Activated naive CD8-positive, alpha-beta T cell treated with anti-CD3 and anti-CD28 coated beads for 36 hours (primary cell): ENCODE results near the gene PDK2. TPM values are rescaled to one million over a fixed set of nuclear protein-coding genes. Genes with fewer than 3 reads are reported as not detected.
A peak's percentile ranks its signal among the peaks of the same experiment; 100 is the strongest.

Experiments
- DNase-seq: peaks from one replicate; pipeline ENCODE4 v3.0.0; 2021
- H3K27ac Mint-ChIP-seq: one replicate; pipeline ENCODE4 v1.8.0; 2022; ENCODE audit warnings: mild to moderate bottlenecking, moderate library complexity, mixed read lengths
- H3K27me3 Mint-ChIP-seq: one replicate; pipeline ENCODE4 v1.8.0; 2022; ENCODE audit warnings: mild to moderate bottlenecking, mixed read lengths
- H3K36me3 Mint-ChIP-seq: one replicate; pipeline ENCODE4 v1.8.0; 2021; ENCODE audit warnings: mild to moderate bottlenecking, mixed read lengths
- H3K4me1 Mint-ChIP-seq: one replicate; pipeline ENCODE4 v1.8.0; 2021; ENCODE audit warnings: mixed read lengths
- H3K4me3 Mint-ChIP-seq: one replicate; pipeline ENCODE4 v1.8.0; 2022; ENCODE audit warnings: mild to moderate bottlenecking, moderate library complexity, mixed read lengths
- H3K9me3 Mint-ChIP-seq: one replicate; pipeline ENCODE4 v1.8.0; 2022; ENCODE audit warnings: mixed read lengths
- total RNA-seq, 2 experiments: library from RNA; stranded (reverse); gene quantifications; one replicate each; pipeline ENCODE4 v1.2.3, GENCODE V29; 2021

The PDK2 gene
- total RNA-seq, 2 experiments from 2014 or later: 9.4 to 12.9 TPM

- Mint-ChIP-seq H3K4me3 (peak overlapping the region; percentile 97), H3K27ac (peak overlapping the region; percentile 93), H3K27me3 (no peaks in the 10 kb centered on the region), H3K4me1 (peaks cover 48% of the 10 kb centered on the region), H3K9me3 (no peaks in the 10 kb centered on the region), H3K36me3 (peaks cover 27% of the 10 kb centered on the region)
- DNase-seq: no peak
Measured at GRCh38 chr17:50146927-50147665, 51.9 kb downstream of the PDK2 start.

GRCh38 chr17:50147841-50148225, 52.7 kb downstream of the PDK2 start:
- Mint-ChIP-seq H3K4me3 (peak overlapping the region; percentile 97), H3K4me1 (peaks cover 45% of the 10 kb centered on the region)
- DNase-seq: no peak

GRCh38 chr17:50148226-50149090, 53.3 kb downstream of the PDK2 start:
- peak overlapping the region; percentile 97 for H3K4me3 Mint-ChIP-seq
- H3K9me3 Mint-ChIP-seq: no peaks in the 10 kb centered on the region
- peak overlapping the region; percentile 93 for H3K27ac Mint-ChIP-seq
- peak; percentile 82 for DNase-seq
- H3K4me1 Mint-ChIP-seq: peaks cover 43% of the 10 kb centered on the region
- no peaks in the 10 kb centered on the region for H3K27me3 Mint-ChIP-seq
- H3K36me3 Mint-ChIP-seq: peaks cover 18% of the 10 kb centered on the region

More at GRCh38 chr17:50147841-50148225, 52.7 kb downstream of the PDK2 start:
- Mint-ChIP-seq H3K27me3 (no peaks in the 10 kb centered on the region), H3K9me3 (no peaks in the 10 kb centered on the region), H3K36me3 (peaks cover 21% of the 10 kb centered on the region), H3K27ac (peak overlapping the region; percentile 93)

- peak overlapping the region; percentile 97 for H3K4me3 Mint-ChIP-seq
- H3K4me1 Mint-ChIP-seq: peaks cover 42% of the 10 kb centered on the region
- no peaks in the 10 kb centered on the region for H3K27me3 Mint-ChIP-seq
- H3K27ac Mint-ChIP-seq: peak overlapping the region; percentile 94
- peaks cover 17% of the 10 kb centered on the region for H3K36me3 Mint-ChIP-seq
- no peaks in the 10 kb centered on the region for H3K9me3 Mint-ChIP-seq
- no peak for DNase-seq
Measured at GRCh38 chr17:50149091-50149416, 53.9 kb downstream of the PDK2 start.

- H3K9me3 Mint-ChIP-seq: no peaks in the 10 kb centered on the region
- H3K36me3 Mint-ChIP-seq: peaks cover 14% of the 10 kb centered on the region
- peak; percentile 69 for DNase-seq
- H3K4me1 Mint-ChIP-seq: peaks cover 42% of the 10 kb centered on the region
- H3K4me3 Mint-ChIP-seq: peak overlapping the region; percentile 97
- H3K27me3 Mint-ChIP-seq: no peaks in the 10 kb centered on the region
- H3K27ac Mint-ChIP-seq: peak overlapping the region; percentile 94
Measured at GRCh38 chr17:50149417-50150353, 54.5 kb downstream of the PDK2 start.

- no peaks in the 10 kb centered on the region for H3K9me3 Mint-ChIP-seq
- peaks cover 43% of the 10 kb centered on the region for H3K4me1 Mint-ChIP-seq
- peak within 1 kb of the TSS; percentile 95 for H3K27ac Mint-ChIP-seq
- H3K4me3 Mint-ChIP-seq: peak within 1 kb of the TSS; percentile 97
- no peak for DNase-seq
- H3K27me3 Mint-ChIP-seq: no peaks in the 10 kb centered on the region
- H3K36me3 Mint-ChIP-seq: peaks cover 11% of the 10 kb centered on the region
Measured at GRCh38 chr17:50150354-50151040, 55.3 kb downstream of the PDK2 start, which contains the start of gene PPP1R9B. Gene PPP1R9B (minus strand): TSS chr17:50150677. CDS start chr17:50150513, 164 bp downstream.

GRCh38 chr17:50151041-50151936, 56.1 kb downstream of the PDK2 start:
- Mint-ChIP-seq H3K27me3 (no peaks in the 10 kb centered on the region), H3K9me3 (no peaks in the 10 kb centered on the region), H3K4me1 (peaks cover 42% of the 10 kb centered on the region), H3K36me3 (peaks cover 11% of the 10 kb centered on the region), H3K27ac (peak overlapping the region; percentile 95), H3K4me3 (peak overlapping the region; percentile 87)
- peak; percentile 91 for DNase-seq

- peak overlapping the region; percentile 95 for H3K27ac Mint-ChIP-seq
Measured at GRCh38 chr17:50151937-50152547, 56.9 kb downstream of the PDK2 start.

GRCh38 chr17:50152736-50153135, 57.6 kb downstream of the PDK2 start:
- Mint-ChIP-seq H3K36me3 (peaks cover 3% of the 10 kb centered on the region), H3K4me1 (peaks cover 33% of the 10 kb centered on the region), H3K9me3 (no peaks in the 10 kb centered on the region), H3K27ac (peak overlapping the region; percentile 95), H3K4me3 (no peak overlapping the region), H3K27me3 (no peaks in the 10 kb centered on the region)
- DNase-seq: no peak

More at GRCh38 chr17:50151937-50152547, 56.9 kb downstream of the PDK2 start:
- peaks cover 10% of the 10 kb centered on the region for H3K36me3 Mint-ChIP-seq
- no peaks in the 10 kb centered on the region for H3K27me3 Mint-ChIP-seq
- peak; percentile 58 for DNase-seq
- no peaks in the 10 kb centered on the region for H3K9me3 Mint-ChIP-seq
- H3K4me3 Mint-ChIP-seq: peak overlapping the region; percentile 87
- peaks cover 35% of the 10 kb centered on the region for H3K4me1 Mint-ChIP-seq

GRCh38 chr17:50153650-50154575, 58.8 kb downstream of the PDK2 start:
- H3K4me1 Mint-ChIP-seq: peaks cover 41% of the 10 kb centered on the region
- H3K36me3 Mint-ChIP-seq: no peaks in the 10 kb centered on the region
- no peaks in the 10 kb centered on the region for H3K9me3 Mint-ChIP-seq
- H3K27ac Mint-ChIP-seq: peak overlapping the region; percentile 58
- H3K27me3 Mint-ChIP-seq: no peaks in the 10 kb centered on the region
- DNase-seq: no peak
- H3K4me3 Mint-ChIP-seq: no peak overlapping the region

GRCh38 chr17:50154604-50155003, 59.5 kb downstream of the PDK2 start:
- Mint-ChIP-seq H3K9me3 (no peaks in the 10 kb centered on the region), H3K36me3 (no peaks in the 10 kb centered on the region), H3K4me1 (peaks cover 41% of the 10 kb centered on the region), H3K27me3 (no peaks in the 10 kb centered on the region), H3K27ac (peak overlapping the region; percentile 12), H3K4me3 (no peak overlapping the region)
- DNase-seq: no peak

GRCh38 chr17:50155115-50155819, 60.1 kb downstream of the PDK2 start:
- Mint-ChIP-seq H3K4me3 (no peak overlapping the region), H3K27ac (no peak overlapping the region), H3K4me1 (peaks cover 41% of the 10 kb centered on the region), H3K27me3 (no peaks in the 10 kb centered on the region), H3K36me3 (no peaks in the 10 kb centered on the region), H3K9me3 (no peaks in the 10 kb centered on the region)
- no peak for DNase-seq
